KMS-11 (cell line): ENCODE measurements around the gene CEP57.

ENCODE experiments used
- H2AFZ ChIP-seq: fragments of 200-600 bp; sonication (generic); 2 replicates; pipeline ENCODE4 v1.6.1; 2016; ENCODE audit warnings: antibody characterized with exemption, mixed run types, low read depth
- H3K27ac ChIP-seq: fragments of 200-600 bp; sonication (generic); 2 replicates; pipeline ENCODE4 v1.6.1; 2016; ENCODE audit warnings: mild to moderate bottlenecking, mixed run types
- H3K27me3 ChIP-seq: fragments of 200-600 bp; sonication (generic); 2 replicates; pipeline ENCODE4 v1.6.1; 2017; ENCODE audit warnings: mild to moderate bottlenecking, low read depth, mixed run types, moderate library complexity; ENCODE audit not compliant: insufficient read depth
- H3K36me3 ChIP-seq: fragments of 200-600 bp; sonication (generic); 2 replicates; pipeline ENCODE4 v1.6.1; 2017; ENCODE audit warnings: mild to moderate bottlenecking, mixed run types; ENCODE audit not compliant: insufficient read depth
- H3K4me1 ChIP-seq: fragments of 200-600 bp; sonication (generic); 2 replicates; pipeline ENCODE4 v1.6.1; 2016; ENCODE audit warnings: mild to moderate bottlenecking, low read depth, mixed run types; ENCODE audit not compliant: poor library complexity, severe bottlenecking
- H3K4me2 ChIP-seq: fragments of 200-600 bp; sonication (generic); 2 replicates; pipeline ENCODE4 v1.7.0; 2016; ENCODE audit warnings: mild to moderate bottlenecking, mixed run types
- H3K4me3 ChIP-seq: fragments of 200-600 bp; sonication (generic); IDR thresholded peaks from 2 replicates; pipeline ENCODE4 v1.6.1; 2017; ENCODE audit warnings: low read depth, low read length, mixed read lengths; ENCODE audit not compliant: insufficient read depth
- H3K79me2 ChIP-seq: fragments of 200-600 bp; sonication (generic); 2 replicates; pipeline ENCODE4 v1.6.1; 2016; ENCODE audit warnings: low read depth, mixed run types; ENCODE audit not compliant: insufficient read depth
- H3K9ac ChIP-seq: fragments of 200-600 bp; sonication (generic); 2 replicates; pipeline ENCODE4 v1.6.1; 2016; ENCODE audit warnings: mild to moderate bottlenecking, mixed run types
- H4K20me1 ChIP-seq: fragments of 200-600 bp; sonication (generic); 2 replicates; pipeline ENCODE4 v1.6.1; 2016; ENCODE audit warnings: mild to moderate bottlenecking, mixed run types; ENCODE audit not compliant: insufficient read depth
- TF ChIP-seq, protein P1 (sequence below): fragments of 200-600 bp; sonication (generic); conservative IDR thresholded peaks from 2 replicates; pipeline ENCODE4 v1.6.1; 2017; ENCODE audit warnings: low read depth, mild to moderate bottlenecking, antibody characterized with exemption, low read length, moderate library complexity, mixed read lengths

CEP57 gene

DNA sequence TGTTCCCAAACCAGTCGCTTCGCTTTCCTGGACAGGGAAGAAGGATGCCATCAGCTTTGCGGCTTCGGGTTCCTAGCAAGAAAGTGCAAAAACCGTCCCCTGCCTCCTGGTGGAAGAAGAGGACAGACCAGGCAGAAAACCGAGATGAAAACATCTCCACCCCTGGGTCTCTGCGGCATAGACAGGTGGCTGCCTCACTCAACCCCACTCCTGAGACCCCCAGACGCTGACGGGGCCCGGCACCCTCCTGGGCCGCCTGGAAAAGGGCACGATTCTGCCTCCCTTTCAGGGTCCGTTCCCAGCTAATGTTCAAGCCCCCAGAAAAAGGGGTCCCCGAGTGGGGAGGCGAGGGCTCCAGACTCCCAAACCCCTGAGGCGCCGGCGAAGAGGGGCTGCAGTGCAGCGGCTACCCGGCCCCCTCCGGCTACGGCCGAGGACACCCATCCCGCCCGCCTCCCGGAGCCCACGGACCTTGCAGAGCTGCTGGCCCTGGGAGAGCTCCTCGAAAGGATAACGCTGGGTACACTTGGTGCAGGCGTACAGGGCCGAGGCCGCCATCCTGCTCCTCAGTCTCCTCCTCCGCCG is 1.3 kb upstream of the CEP57 start:
- peak overlapping the region; percentile 54 for H2AFZ ChIP-seq
- peaks cover 20% of the 10 kb centered on the region for H3K4me1 ChIP-seq
- no peaks in the 10 kb centered on the region for H3K27me3 ChIP-seq
- H3K36me3 ChIP-seq = peaks cover 4% of the 10 kb centered on the region; the same call in 1 of the 2 replicates
- peak overlapping the region; percentile 88 for H3K4me2 ChIP-seq
- TF ChIP-seq, protein P1, sequence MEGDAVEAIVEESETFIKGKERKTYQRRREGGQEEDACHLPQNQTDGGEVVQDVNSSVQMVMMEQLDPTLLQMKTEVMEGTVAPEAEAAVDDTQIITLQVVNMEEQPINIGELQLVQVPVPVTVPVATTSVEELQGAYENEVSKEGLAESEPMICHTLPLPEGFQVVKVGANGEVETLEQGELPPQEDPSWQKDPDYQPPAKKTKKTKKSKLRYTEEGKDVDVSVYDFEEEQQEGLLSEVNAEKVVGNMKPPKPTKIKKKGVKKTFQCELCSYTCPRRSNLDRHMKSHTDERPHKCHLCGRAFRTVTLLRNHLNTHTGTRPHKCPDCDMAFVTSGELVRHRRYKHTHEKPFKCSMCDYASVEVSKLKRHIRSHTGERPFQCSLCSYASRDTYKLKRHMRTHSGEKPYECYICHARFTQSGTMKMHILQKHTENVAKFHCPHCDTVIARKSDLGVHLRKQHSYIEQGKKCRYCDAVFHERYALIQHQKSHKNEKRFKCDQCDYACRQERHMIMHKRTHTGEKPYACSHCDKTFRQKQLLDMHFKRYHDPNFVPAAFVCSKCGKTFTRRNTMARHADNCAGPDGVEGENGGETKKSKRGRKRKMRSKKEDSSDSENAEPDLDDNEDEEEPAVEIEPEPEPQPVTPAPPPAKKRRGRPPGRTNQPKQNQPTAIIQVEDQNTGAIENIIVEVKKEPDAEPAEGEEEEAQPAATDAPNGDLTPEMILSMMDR = peak; percentile 31; the same call in 1 of the 2 replicates
- peak overlapping the region; percentile 99 for H3K27ac ChIP-seq
- no peak overlapping the region for H3K4me3 ChIP-seq
- H4K20me1 ChIP-seq = no peaks in the 10 kb centered on the region
- peak overlapping the region; percentile 91 for H3K9ac ChIP-seq
- H3K79me2 ChIP-seq = peaks cover 49% of the 10 kb centered on the region

DNA sequence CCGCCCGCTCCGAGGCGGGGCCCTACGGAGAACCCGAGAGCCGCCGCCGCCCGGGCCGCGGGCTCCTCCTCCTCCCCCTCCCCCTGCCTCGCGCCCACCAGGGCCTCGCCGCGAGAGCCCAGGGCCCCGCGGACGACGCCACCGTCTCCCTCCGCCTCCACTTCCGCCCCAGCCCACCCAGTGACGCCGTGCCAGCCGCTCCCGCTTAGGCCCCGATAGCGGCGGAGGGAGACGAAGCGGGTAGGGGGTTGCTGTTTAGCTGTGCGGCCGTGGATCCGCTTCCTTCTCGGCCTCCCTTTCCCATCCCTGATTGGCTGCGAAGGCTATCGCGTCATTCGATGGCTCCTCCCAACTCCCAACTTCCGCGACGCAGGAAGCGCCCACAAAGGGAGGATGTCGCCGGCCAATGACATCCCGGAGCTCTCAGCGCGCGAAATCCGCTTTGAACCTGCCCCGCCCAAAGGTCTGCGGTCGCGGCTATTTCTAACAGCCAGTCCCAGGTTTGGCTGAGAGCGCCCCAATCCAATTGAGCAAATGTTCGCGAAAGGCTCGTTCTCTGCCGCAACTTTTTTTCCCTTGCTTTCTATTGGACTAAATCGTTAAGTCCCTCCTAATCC is 684 bp upstream of the CEP57 start, which contains the start of gene FAM76B:
TSS of gene FAM76B (minus strand) at position 277 of the 617 bp plus-strand sequence. CDS start 304 bp downstream, outside the sequence.
- H3K4me1 ChIP-seq = peaks cover 20% of the 10 kb centered on the region
- peaks cover 4% of the 10 kb centered on the region; the same call in 1 of the 2 replicates for H3K36me3 ChIP-seq
- no peaks in the 10 kb centered on the region for H4K20me1 ChIP-seq
- no peak within 1 kb of the TSS for H3K4me3 ChIP-seq
- peak within 1 kb of the TSS; percentile 91 for H3K9ac ChIP-seq
- no peaks in the 10 kb centered on the region for H3K27me3 ChIP-seq
- peak within 1 kb of the TSS; percentile 99 for H3K27ac ChIP-seq
- H3K4me2 ChIP-seq = peak within 1 kb of the TSS; percentile 88
- TF ChIP-seq, protein P1 = no peak
- peaks cover 49% of the 10 kb centered on the region for H3K79me2 ChIP-seq
- H2AFZ ChIP-seq = peak within 1 kb of the TSS; percentile 54

DNA sequence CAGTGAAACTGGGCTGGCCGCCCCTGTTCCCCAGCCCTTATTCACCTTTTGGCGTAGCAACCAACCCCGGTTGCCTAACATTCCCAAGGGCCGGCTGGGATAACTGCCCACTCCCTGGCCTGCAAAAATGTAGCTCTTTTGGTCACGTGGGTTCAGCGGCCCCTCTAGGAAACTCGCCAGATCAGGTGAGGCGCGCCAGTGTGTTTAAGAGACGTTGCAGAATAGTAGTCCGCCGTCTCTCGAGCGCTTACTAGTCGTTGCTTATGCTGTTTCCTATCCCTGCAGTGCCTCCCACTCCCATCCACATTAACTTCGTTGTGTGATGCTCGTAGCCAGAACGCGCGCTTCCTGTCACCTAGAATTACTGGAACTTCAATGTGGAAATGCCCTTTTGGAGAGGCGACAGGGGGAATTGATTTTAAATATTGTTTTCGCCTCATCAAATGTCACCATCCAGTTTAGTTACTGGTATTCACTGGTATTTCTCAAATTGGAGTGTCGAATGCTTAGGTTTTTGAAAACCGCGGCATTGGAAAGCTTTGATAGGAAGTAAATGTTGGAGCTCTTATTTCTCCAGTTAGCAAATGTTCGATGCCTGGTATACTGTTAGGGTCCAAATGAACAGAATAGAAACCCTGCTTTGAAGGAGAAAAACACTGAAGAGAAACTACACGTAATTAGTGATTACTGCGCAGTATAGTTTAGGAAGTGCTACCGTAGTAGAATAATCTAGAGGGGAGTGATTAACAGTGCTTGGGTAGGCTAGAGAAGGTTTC is 823 bp downstream of the CEP57 start:
- Histone ChIP-seq H3K4me2 (peak overlapping the region; percentile 82), H2AFZ (peak overlapping the region; percentile 47), H3K4me1 (peaks cover 20% of the 10 kb centered on the region), H3K9ac (peak overlapping the region; percentile 91), H3K27ac (peak overlapping the region; percentile 99), H3K27me3 (no peaks in the 10 kb centered on the region), H4K20me1 (no peaks in the 10 kb centered on the region), H3K36me3 (no peaks in the 10 kb centered on the region), H3K79me2 (peaks cover 49% of the 10 kb centered on the region), H3K4me3 (no peak overlapping the region)
- TF ChIP-seq, protein P1 = no peak

DNA sequence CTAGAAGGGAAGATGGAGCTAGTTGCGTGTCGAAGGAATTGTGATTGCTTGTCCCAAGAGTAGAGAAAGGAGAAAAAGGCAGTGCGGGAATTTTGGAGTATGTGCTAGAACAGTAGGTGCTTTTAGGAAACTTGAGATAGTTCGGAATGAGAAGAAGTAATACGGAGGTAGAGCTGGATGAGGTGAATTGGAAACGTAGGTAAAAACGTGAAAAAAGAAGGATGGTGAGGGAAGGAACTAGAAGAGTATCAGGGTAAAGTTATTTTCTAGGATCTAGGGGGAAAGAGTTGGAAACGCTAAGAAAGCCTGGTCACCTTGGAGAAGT is 1.4 kb downstream of the CEP57 start:
- TF ChIP-seq, protein P1 = no peak
- H3K27me3 ChIP-seq = no peaks in the 10 kb centered on the region
- H3K79me2 ChIP-seq = peaks cover 49% of the 10 kb centered on the region
- no peaks in the 10 kb centered on the region for H4K20me1 ChIP-seq
- H3K4me3 ChIP-seq = no peak overlapping the region
- H3K27ac ChIP-seq = no peak overlapping the region; the same call in 1 of the 2 replicates
- H3K4me2 ChIP-seq = peak overlapping the region; percentile 82
- H3K36me3 ChIP-seq = no peaks in the 10 kb centered on the region
- H3K9ac ChIP-seq = peak overlapping the region; percentile 91; the same call in 1 of the 2 replicates
- H3K4me1 ChIP-seq = peaks cover 20% of the 10 kb centered on the region
- no peak overlapping the region for H2AFZ ChIP-seq
